ENCODE data around the gene TGFB3. TPM values are rescaled to one million over a fixed set of nuclear protein-coding genes. Genes with fewer than 3 reads are reported as not detected.
"Not testable (repeated sequence)": the region's sequence is repeated elsewhere in the genome, so short reads cannot be mapped to it uniquely, and the experiment has no call there.

Gene TGFB3
- total RNA-seq, 1 donor from 2014 or later = 57.9 TPM

GRCh38 chr14:75960231-75960630, 21.6 kb downstream of the TGFB3 start:
- DNase-seq (ENCODE audit: low spot score) = no peak

GRCh38 chr14:75959031-75959430, 22.8 kb downstream of the TGFB3 start:
- no peak for DNase-seq (ENCODE audit: low spot score)

GRCh38 chr14:75952489-75952888, 29.3 kb downstream of the TGFB3 start:
- no peak for DNase-seq (ENCODE audit: low spot score)

- DNase-seq (ENCODE audit: low spot score) = no peak
These were observed 35.0 kb downstream of the TGFB3 start for GRCh38 chr14:75946785-75947184.

GRCh38 chr14:75944607-75945241, 37.1 kb downstream of the TGFB3 start:
- no peak for DNase-seq (ENCODE audit: low spot score)

- DNase-seq (ENCODE audit: low spot score) = no peak
These were observed 40.8 kb downstream of the TGFB3 start for GRCh38 chr14:75941030-75941429.

- no peak for DNase-seq (ENCODE audit: low spot score)
These were observed 42.6 kb downstream of the TGFB3 start for GRCh38 chr14:75939200-75939599.

GRCh38 chr14:75934998-75935628, 46.7 kb downstream of the TGFB3 start:
- no peak for DNase-seq (ENCODE audit: low spot score)

- DNase-seq (ENCODE audit: low spot score) = no peak
These were observed 48.0 kb downstream of the TGFB3 start for GRCh38 chr14:75933712-75934296.

GRCh38 chr14:75928690-75929181, 53.1 kb downstream of the TGFB3 start:
- no peak for DNase-seq (ENCODE audit: low spot score)

GRCh38 chr14:75927564-75928087, 54.2 kb downstream of the TGFB3 start:
- no peak for DNase-seq (ENCODE audit: low spot score)

- no peak for DNase-seq (ENCODE audit: low spot score)
These were observed 55.2 kb downstream of the TGFB3 start for GRCh38 chr14:75926431-75927115.

- DNase-seq (ENCODE audit: low spot score) = not testable (repeated sequence)
These were observed 56.5 kb downstream of the TGFB3 start for GRCh38 chr14:75925141-75925840.

- not testable (repeated sequence) for DNase-seq (ENCODE audit: low spot score)
These were observed 61.4 kb downstream of the TGFB3 start for GRCh38 chr14:75920421-75920820.

GRCh38 chr14:75917946-75918335, 63.9 kb downstream of the TGFB3 start:
- DNase-seq (ENCODE audit: low spot score) = no peak

GRCh38 chr14:75917322-75917945, 64.4 kb downstream of the TGFB3 start:
- DNase-seq (ENCODE audit: low spot score) = no peak

GRCh38 chr14:75915045-75915444, 66.8 kb downstream of the TGFB3 start:
- no peak for DNase-seq (ENCODE audit: low spot score)

- no peak for DNase-seq (ENCODE audit: low spot score)
These were observed 68.6 kb downstream of the TGFB3 start for GRCh38 chr14:75913183-75913582.

GRCh38 chr14:75911883-75912282, 69.9 kb downstream of the TGFB3 start:
- peak; percentile 38 for DNase-seq (ENCODE audit: low spot score)

- no peak for DNase-seq (ENCODE audit: low spot score)
These were observed 71.7 kb downstream of the TGFB3 start for GRCh38 chr14:75910048-75910447.

- DNase-seq (ENCODE audit: low spot score) = no peak
These were observed 72.2 kb downstream of the TGFB3 start for GRCh38 chr14:75909630-75910029.

All from mucosa of gallbladder (tissue), 1 donor.